HPDE6-E6E7 (cell line): ENCODE data around the gene GJA8.
A peak's percentile ranks its signal among the peaks of the same experiment; 100 is the strongest.
"Not testable (repeated sequence)": the region's sequence is repeated elsewhere in the genome, so short reads cannot be mapped to it uniquely, and the experiment has no call there.

Experiments
- DNase-seq: peaks from one replicate; pipeline ENCODE4 v3.0.0; 2011; ENCODE audit warnings: missing footprints; ENCODE audit errors: extremely low spot score

The GJA8 gene

DNA sequence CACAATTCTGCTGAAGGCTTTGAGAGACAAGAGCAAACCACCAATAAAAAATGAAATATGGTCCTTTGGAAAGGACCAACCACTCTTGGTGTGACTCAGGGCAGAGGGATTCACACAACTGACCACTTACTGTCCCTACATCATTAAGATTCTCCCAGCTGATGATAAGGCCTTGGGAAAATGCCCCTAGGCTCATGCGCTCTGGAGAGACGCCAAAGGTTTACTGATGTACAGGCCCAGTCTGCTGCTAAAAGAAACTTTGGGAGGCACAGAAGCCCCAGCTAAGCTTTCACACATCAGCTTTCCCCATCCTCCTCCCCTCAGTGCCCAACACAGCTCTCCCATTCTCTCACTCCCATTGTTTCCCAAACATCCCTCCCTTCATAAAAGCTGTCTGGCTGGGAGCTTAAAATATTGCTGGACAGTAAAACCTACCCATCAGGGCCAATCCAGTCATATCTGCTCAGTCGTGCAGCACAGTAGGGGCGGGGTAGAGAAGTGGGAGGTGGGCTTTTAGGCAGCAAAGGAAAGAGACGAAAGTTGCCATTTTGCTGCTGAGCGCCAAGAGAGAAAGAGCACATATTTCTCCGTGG, at the start of gene GJA8:
GJA8 (plus strand) TSS at position 543 of the 593 bp plus-strand sequence. CDS start 5,161 bp downstream, outside the sequence.
- no peak for DNase-seq

GRCh38 chr1:147853391-147853790, 49.2 kb upstream of the GJA8 start:
- DNase-seq = peak; percentile 4

DNA sequence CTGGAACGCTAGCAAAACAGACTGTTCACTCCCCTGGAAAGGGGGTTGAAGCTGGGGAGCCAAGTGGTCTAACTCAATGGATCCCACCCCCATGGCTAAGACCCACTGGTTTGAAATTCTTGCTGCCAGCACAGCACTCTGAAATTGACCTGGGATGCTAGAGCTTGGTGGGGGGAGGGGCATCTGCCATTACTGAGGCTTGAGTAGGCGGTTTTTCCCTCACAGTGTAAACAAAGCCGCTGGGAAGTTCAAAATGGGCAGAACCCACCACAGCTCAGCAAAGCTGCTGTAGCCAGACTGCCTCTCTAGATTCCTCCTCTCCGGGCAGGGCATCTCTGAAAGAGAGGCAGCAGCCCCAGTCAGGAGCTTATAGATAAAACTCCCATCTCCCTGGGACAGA, 47.6 kb upstream of the GJA8 start:
- not testable (repeated sequence) for DNase-seq

DNA sequence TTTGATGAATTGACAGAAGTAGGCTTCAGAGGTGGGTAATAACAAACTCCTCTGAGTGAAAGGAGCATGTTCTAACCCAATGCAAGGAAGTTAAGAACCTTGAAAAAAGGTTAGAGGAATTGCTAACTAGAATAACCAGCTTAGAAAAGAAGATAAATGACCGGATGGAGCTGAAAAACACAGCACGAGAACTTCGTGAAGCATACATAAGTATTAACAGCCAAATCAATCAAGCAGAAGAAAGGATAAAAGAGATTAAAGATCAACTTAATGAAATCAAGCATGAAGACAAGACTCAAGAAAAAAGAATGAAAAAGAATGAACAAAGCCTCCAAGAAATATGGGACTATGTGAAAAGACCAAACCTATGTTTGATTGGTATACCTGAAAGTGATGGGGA, 46.6 kb upstream of the GJA8 start:
- not testable (repeated sequence) for DNase-seq

GRCh38 chr1:147867204-147867603, 35.4 kb upstream of the GJA8 start:
- not testable (repeated sequence) for DNase-seq

DNA sequence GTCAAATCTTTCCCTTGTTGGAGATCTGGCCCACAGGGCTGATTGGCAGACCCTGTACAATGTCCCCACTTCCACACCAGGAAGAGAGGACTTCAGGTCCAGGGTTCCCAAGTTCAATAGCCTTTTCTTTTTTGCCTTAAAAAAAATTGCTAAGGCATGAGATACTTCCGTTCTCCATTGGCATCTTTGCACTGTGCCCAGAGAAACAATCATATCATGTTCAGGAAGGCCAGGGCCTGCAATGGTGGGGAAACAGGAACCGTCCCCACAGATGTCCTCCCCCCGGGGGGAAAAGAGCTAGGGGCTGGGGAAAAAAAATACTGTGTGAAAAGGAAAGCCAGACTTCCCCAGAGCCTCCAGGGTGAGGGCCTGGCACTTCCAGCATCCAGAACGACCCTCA, 24.6 kb upstream of the GJA8 start:
- DNase-seq = no peak

DNA sequence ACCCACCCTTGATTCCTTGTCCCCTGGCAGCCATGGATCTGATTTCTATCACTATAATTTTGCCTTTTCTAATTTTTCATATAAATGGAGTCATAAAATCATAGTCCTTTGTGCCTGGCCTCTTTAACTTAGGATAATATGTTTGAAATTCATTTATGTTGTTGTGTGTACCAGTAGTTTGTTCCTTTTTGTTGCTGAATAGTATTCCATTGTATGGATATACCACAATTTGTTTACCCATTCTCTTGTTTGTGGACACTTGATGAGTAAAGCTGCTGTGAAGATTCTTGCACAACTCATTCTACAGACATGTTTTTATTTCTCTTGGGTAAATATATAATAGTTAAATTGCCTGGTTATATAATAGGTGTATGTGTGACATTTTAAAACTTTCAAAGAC, 22.7 kb upstream of the GJA8 start:
- DNase-seq = no peak

DNA sequence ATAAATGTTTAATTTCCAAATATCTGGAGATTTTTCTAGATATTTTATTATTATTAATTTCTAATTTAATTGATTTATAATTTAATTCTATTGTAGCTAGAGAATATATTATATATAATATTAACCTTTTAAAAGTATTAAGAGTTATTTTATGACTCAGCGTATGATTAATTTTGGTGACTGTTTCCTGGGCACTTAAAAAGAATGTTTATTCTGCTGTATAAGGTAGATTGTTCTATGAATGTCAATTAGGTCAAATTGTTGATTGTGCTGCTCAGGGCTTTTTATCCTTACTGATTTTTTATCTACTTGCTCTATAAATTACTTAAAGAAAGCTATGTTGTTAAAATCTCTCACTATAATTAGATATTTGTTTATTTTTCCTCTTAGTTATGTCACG, 20.1 kb upstream of the GJA8 start:
- no peak for DNase-seq

- DNase-seq = peak; percentile 68
Measured at GRCh38 chr1:147890177-147890790, 12.3 kb upstream of the GJA8 start.

DNA sequence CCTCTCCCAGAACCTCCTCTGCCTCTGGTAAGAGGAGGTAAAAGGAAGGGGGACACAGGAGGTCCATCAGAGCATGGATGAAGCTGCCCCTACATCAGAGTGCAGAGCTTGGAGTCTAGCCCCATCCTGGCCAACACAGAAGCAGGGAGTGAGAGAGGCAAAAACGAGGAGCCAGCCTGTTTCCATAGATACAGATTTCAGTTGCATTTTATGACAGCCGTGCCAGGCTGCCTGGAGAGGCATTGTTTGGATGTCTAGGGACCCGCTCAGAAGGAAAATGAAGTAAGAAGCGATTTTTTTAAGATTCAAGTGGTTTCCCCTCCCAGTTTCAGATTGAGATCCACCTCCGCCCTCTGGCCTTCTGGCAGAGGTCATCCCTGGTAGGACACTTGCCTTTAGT, 11.5 kb upstream of the GJA8 start:
- no peak for DNase-seq

DNA sequence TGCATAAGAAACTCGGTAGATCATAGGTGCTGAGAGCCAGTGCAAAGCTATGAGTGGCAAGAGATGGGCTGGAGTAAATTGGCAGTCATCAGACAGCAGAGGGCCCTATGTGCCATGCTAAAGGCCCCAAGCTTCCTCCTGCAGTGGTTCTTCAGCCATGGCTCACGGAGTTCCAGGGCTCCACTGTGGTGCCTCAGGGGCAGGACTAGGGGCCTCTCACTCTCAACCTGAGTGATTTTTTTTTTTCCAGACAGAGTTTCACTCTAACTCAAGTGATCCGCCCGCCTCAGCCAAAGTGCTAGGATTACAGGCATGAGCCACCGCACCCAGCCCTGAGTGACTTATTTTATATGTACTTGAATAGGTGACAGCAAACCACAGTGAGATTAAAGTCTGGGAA, 10.4 kb upstream of the GJA8 start:
- peak; percentile 27 for DNase-seq

GRCh38 chr1:147892731-147893214, 9.8 kb upstream of the GJA8 start:
- peak; percentile 49 for DNase-seq

DNA sequence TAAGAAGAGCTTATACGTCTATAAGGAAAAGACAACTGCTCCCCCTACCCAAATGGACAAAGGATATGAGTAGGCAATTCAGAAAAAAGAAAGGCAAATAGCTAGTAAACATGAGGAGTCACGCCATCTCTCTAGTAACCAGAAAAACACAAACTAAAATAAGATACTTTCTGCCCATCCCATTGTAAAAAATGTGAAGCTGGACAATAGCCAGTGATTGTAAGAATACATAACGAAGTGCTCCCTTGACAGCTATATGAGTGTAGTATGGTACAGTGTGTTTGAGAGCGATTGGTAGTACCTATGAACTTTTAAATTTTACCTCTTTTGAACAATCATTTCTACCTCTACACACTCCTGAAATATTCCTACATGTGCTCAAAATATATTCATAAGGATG, 7.5 kb upstream of the GJA8 start:
- no peak for DNase-seq

- no peak for DNase-seq
Measured at GRCh38 chr1:147897029-147897752, 5.4 kb upstream of the GJA8 start.

- no peak for DNase-seq
Measured at GRCh38 chr1:147897789-147898188, 4.8 kb upstream of the GJA8 start.

DNA sequence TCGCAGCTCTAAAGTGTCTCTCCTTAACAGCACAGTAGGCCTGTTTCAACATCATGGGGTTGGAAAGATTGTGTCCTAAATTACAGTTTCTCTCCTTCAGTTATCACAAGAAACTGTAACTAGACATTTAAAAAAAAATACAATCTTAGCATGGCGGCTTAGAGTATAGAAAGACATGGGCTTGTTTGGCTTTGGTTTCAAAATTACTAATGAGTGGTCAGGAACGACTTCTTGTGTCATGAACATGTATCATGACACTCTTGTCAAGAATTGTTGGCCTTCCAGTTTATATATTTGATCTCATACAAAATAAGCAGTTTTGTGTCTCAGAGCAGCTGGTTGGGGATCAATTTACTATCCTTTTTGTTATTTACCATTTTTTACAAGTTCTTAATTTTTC, 2.1 kb downstream of the GJA8 start:
- DNase-seq = no peak

GRCh38 chr1:147907786-147908509, 5.4 kb downstream of the GJA8 start:
- no peak for DNase-seq

DNA sequence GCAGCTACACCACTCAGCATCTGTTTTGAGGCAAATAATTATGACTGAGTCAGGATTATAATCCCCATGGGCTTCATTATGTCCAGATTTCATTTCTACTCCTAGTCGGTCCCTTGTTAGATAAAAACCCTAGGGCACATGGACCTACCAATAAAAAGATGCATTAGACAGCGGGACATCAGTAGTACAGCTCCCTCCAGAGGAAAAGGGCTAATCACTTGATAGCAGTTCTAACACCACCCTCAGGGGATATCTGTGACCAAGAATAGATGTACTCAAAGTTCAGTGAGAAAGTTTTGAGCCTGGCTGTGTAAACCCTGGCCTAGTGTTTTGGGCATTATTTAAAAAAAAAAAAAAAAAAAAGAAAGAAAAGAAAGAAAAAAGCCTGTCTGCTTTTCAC, 10.0 kb downstream of the GJA8 start:
- DNase-seq = no peak

GRCh38 chr1:147913362-147913942, 10.9 kb downstream of the GJA8 start:
- no peak for DNase-seq

DNA sequence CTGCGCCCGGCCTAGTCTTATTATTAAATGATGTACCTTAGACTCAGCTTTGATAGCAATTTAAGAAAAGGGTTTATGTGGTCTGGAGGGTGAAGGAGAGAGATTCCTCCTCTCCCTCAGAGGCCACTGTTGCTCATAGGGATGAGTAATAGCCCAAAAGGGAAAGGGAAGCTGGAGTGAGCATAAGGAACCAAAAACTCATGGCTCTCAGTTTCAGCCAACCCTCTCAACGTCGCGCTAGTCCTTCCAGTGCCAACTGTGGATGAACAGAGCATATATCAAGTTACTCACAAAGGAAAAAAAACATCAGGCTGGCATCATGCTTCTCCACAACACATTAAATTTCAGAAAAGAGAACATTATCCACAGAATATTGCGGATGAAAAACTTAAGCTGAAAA, 17.3 kb downstream of the GJA8 start:
- no peak for DNase-seq

DNA sequence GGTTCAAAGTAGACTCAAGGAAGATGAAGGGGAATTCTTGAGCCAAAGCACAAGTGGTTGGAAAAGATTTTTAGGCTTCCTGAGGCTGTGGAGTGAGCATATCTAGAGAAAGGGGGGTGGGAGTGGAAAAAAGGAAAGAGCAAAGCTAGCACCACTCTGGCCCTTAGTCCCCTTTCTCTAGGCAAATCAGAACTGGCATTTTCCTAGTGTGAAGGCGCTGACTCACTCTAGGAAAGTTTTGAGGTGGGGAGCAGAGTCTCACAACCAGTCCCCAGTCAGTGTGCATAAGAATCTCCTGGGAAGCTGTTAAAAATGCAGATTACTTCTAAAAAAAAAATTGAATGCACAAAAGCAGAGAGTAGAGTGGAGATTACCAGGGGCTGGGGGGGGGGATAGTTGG, 22.2 kb downstream of the GJA8 start:
- DNase-seq = no peak

DNA sequence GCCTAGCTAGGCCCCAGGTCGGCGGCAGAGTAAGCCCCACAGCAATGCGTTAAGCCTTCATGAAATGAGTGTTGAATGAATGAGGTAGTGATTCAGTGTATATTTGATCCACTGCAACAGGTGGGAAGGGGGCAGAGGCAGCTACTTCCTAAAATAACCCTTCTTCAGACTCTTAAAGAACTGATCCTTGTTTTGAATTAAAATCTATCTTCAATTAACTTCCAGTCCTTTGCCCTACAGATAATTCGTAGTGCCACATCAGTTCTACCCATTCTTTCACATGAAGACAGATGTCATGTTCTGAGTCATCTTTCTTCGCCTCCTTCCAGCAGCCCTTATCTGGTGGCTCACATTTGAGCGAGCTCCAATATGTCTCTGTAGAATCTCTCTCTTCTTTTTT, 24.6 kb downstream of the GJA8 start:
- not testable (repeated sequence) for DNase-seq
